Osteoblast (primary cell): Measurements from ENCODE around the gene CDYL2. TPM values are rescaled to one million over a fixed set of nuclear protein-coding genes. Genes with fewer than 3 reads are reported as not detected.

ENCODE experiments used
- DNase-seq: peaks from one replicate; pipeline ENCODE4 v3.0.0; 2011; ENCODE audit warnings: low spot score, mixed read lengths; ENCODE audit not compliant: insufficient read length; ENCODE audit errors: missing footprints
- H2AFZ ChIP-seq: 2 replicates; pipeline ENCODE4 v1.6.0; 2011; ENCODE audit warnings: mild to moderate bottlenecking, low read length
- H3K27ac ChIP-seq: 2 replicates; pipeline ENCODE4 v1.5.1; 2011; ENCODE audit warnings: mild to moderate bottlenecking, low read depth, low read length, moderate library complexity
- H3K27me3 ChIP-seq: 2 replicates; pipeline ENCODE4 v1.6.0; 2012; ENCODE audit warnings: mild to moderate bottlenecking, control low read depth, inconsistent platforms, low read length, moderate library complexity; ENCODE audit not compliant: insufficient read depth
- H3K36me3 ChIP-seq: 2 replicates; pipeline ENCODE4 v1.5.1; 2011; ENCODE audit warnings: mild to moderate bottlenecking, low read length, control low read depth, moderate library complexity; ENCODE audit not compliant: insufficient read depth
- H3K4me1 ChIP-seq: 2 replicates; pipeline ENCODE4 v1.5.1; 2011; ENCODE audit warnings: mild to moderate bottlenecking, low read length, control low read depth, moderate library complexity; ENCODE audit not compliant: insufficient read depth
- H3K4me2 ChIP-seq: 2 replicates; pipeline ENCODE4 v1.6.0; 2011; ENCODE audit warnings: mild to moderate bottlenecking, low read length; ENCODE audit not compliant: insufficient read depth
- H3K4me3 ChIP-seq: fragments of 200-600 bp; sonication (generic); 3 replicates; pipeline ENCODE4 v1.5.1; 2012; ENCODE audit warnings: mild to moderate bottlenecking, low read length, inconsistent platforms; ENCODE audit not compliant: insufficient read depth
- H3K79me2 ChIP-seq: 2 replicates; pipeline ENCODE4 v1.6.0; 2012; ENCODE audit warnings: mild to moderate bottlenecking, low read length, control low read depth, inconsistent platforms; ENCODE audit not compliant: insufficient read depth
- H3K9me3 ChIP-seq: 2 replicates; pipeline ENCODE4 v1.5.1; 2011; ENCODE audit warnings: low read depth, low read length, control low read depth
- H4K20me1 ChIP-seq: 2 replicates; pipeline ENCODE4 v1.6.0; 2012; ENCODE audit warnings: mild to moderate bottlenecking, low read length, control low read depth; ENCODE audit not compliant: insufficient read depth
- CTCF ChIP-seq: IDR thresholded peaks from 2 replicates; pipeline ENCODE4 v1.5.1; 2011; ENCODE audit warnings: mild to moderate bottlenecking, low read depth, low read length, moderate library complexity; ENCODE audit errors: extremely low read depth
- total RNA-seq: library from RNA; depleted of rRNA; stranded (reverse); fragments of >200 nt; gene quantifications from 2 replicates; pipeline ENCODE4 v1.2.3, GENCODE V29; 2012

Gene CDYL2
- total RNA-seq, 1 donor, result 8.3 TPM

DNA sequence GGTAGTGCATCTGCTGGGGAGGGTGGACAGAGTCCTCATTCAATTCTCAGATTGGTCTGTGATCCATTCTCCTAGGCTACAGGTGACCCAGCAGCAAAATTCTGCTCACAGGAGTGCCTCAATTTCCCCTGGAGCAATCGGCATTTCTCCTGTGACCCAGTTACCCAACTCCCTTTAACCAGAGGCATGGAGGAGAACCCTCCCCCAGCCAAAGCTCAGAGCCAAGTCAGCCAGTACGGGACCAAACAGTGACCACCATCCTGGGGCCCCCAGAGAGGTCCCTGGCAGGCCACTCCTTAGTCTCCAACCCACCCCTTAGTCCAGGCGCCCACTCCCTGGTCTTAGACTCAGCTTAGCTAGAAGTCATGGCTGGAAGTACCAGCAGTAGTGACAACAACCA is 188.0 kb downstream of the CDYL2 start:
- Histone ChIP-seq H3K27ac (no peak overlapping the region), H3K4me2 (no peak overlapping the region), H3K4me1 (peaks cover 6% of the 10 kb centered on the region), H3K9me3 (no peaks in the 10 kb centered on the region), H3K4me3 (no peak overlapping the region), H4K20me1 (no peaks in the 10 kb centered on the region), H3K36me3 (no peaks in the 10 kb centered on the region), H2AFZ (no peak overlapping the region), H3K27me3 (no peaks in the 10 kb centered on the region), H3K79me2 (no peaks in the 10 kb centered on the region)
- no peak for DNase-seq
- TF ChIP-seq CTCF, result no peak

- Histone ChIP-seq H3K9me3 (no peaks in the 10 kb centered on the region), H3K27ac (no peak overlapping the region), H3K4me1 (peaks cover 6% of the 10 kb centered on the region), H3K79me2 (no peaks in the 10 kb centered on the region), H3K36me3 (no peaks in the 10 kb centered on the region), H3K4me3 (no peak overlapping the region), H3K27me3 (no peaks in the 10 kb centered on the region), H2AFZ (no peak overlapping the region), H3K4me2 (no peak overlapping the region), H4K20me1 (no peaks in the 10 kb centered on the region)
- no peak for TF ChIP-seq CTCF
- no peak for DNase-seq
Observed at GRCh38 chr16:80615735-80616134, 188.7 kb downstream of the CDYL2 start.

GRCh38 chr16:80614908-80615671 is 189.3 kb downstream of the CDYL2 start:
- DNase-seq, result peak; percentile 97
- H3K4me3 ChIP-seq, result no peak overlapping the region
- H3K4me2 ChIP-seq, result no peak overlapping the region
- peaks cover 6% of the 10 kb centered on the region for H3K4me1 ChIP-seq
- no peaks in the 10 kb centered on the region for H3K27me3 ChIP-seq
- H3K27ac ChIP-seq, result peak overlapping the region; percentile 7
- no peaks in the 10 kb centered on the region for H4K20me1 ChIP-seq
- H3K36me3 ChIP-seq, result no peaks in the 10 kb centered on the region
- H3K9me3 ChIP-seq, result no peaks in the 10 kb centered on the region
- H2AFZ ChIP-seq, result no peak overlapping the region
- no peaks in the 10 kb centered on the region for H3K79me2 ChIP-seq
- TF ChIP-seq CTCF, result peak; percentile 27

DNA sequence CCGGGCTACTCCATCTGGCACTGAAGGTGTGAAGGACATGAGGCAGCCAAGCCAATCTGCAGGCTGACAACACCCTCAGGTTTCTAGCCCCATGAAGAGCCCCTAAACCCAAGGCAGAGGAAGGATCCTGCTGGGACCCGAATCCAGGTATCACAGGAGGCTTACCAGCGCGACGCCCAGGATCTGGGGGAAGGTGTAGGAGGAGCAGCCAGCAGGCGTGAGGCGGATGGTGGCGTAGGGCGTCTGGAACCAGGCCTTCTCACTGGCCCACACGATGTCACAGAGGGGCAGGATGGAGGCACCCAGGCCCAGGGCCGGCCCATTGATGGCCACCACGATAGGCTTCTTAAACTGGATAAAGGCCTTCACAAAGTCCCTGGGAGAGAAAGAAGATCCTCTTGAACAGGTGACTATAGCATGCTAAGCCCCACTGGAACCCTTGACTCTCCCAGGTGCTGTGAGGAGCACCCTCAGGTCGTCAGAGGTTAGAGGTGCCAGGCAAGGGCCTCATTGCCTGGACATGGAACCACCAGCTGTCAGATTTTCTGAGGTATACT is 191.9 kb downstream of the CDYL2 start:
- no peaks in the 10 kb centered on the region for H3K79me2 ChIP-seq
- no peaks in the 10 kb centered on the region for H3K36me3 ChIP-seq
- no peak overlapping the region for H3K4me2 ChIP-seq
- DNase-seq, result no peak
- no peak overlapping the region for H3K27ac ChIP-seq
- no peak overlapping the region for H3K4me3 ChIP-seq
- peaks cover 6% of the 10 kb centered on the region for H3K4me1 ChIP-seq
- no peaks in the 10 kb centered on the region for H4K20me1 ChIP-seq
- H2AFZ ChIP-seq, result no peak overlapping the region
- no peaks in the 10 kb centered on the region for H3K27me3 ChIP-seq
- H3K9me3 ChIP-seq, result no peaks in the 10 kb centered on the region
- TF ChIP-seq CTCF, result no peak
